ENCODE measurements around the gene SCCPDH. TPM values are rescaled to one million over a fixed set of nuclear protein-coding genes. Genes with fewer than 3 reads are reported as not detected.

Gene SCCPDH, protein sequence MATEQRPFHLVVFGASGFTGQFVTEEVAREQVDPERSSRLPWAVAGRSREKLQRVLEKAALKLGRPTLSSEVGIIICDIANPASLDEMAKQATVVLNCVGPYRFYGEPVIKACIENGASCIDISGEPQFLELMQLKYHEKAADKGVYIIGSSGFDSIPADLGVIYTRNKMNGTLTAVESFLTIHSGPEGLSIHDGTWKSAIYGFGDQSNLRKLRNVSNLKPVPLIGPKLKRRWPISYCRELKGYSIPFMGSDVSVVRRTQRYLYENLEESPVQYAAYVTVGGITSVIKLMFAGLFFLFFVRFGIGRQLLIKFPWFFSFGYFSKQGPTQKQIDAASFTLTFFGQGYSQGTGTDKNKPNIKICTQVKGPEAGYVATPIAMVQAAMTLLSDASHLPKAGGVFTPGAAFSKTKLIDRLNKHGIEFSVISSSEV
- 41.1 TPM for polyA plus RNA-seq (2013, experiment 1 of 4)
- 42.5 TPM for polyA plus RNA-seq (2013, experiment 2 of 4)
- polyA plus RNA-seq (2013, experiment 3 of 4) = 34.2 TPM
- 37.5 TPM for polyA plus RNA-seq (2013, experiment 4 of 4)

DNA sequence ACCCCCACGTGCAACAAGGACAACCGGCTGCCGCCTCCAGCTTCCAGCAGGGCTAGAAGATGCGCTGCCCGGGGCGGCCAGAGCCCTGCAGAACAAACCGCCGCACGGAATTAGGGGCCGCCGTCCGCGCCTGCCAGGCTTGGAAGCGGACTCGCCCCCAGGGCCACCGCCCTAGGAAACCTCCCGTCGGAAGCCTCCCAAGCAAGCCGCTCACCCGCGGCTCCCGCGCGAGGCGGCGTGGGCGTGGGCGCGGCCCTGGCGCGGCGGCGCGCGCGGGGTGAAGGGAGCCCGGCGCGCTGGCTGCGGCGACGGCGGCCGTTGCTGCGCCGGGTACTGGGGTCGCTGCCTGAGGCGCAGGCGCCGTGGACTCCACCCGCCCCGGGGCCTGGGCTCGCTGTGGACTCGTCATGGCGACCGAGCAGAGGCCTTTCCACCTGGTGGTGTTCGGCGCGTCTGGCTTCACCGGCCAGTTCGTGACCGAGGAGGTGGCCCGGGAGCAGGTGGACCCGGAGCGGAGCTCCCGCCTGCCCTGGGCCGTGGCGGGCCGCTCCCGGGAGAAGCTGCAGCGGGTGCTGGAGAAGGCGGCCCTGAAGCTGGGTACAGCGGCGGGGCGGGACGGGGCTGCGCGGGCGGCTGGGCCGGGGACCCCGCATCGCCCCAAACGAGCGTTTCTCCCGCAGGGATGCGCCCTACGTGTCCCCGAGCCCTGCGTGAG, at the start of gene SCCPDH:
Gene SCCPDH (plus strand): TSS at position 394 of the 715 bp plus-strand sequence. CDS start 14 bp downstream, at position 408.
- Histone ChIP-seq H3K27me3 (ENCODE audit: control insufficient read depth, insufficient read depth, low read length, poor library complexity, severe bottlenecking) (peaks cover 6% of the 10 kb centered on the region), H3K9me3 (ENCODE audit: control insufficient read depth, low read length) (no peaks in the 10 kb centered on the region), H3K4me3 (ENCODE audit: insufficient read depth, low read depth, low read length) (peak within 1 kb of the TSS; percentile 84), H3K36me3 (ENCODE audit: control insufficient read depth, insufficient read depth, low read length) (peaks cover 18% of the 10 kb centered on the region), H3K4me1 (ENCODE audit: control insufficient read depth, insufficient read depth, low read length) (no peaks in the 10 kb centered on the region), H3K27ac (ENCODE audit: insufficient read depth, low read depth, low read length, poor library complexity, severe bottlenecking) (no peak within 1 kb of the TSS)
- 0% methylated on average over 89 of the region's 89 CpGs for WGBS, 2 experiments

DNA sequence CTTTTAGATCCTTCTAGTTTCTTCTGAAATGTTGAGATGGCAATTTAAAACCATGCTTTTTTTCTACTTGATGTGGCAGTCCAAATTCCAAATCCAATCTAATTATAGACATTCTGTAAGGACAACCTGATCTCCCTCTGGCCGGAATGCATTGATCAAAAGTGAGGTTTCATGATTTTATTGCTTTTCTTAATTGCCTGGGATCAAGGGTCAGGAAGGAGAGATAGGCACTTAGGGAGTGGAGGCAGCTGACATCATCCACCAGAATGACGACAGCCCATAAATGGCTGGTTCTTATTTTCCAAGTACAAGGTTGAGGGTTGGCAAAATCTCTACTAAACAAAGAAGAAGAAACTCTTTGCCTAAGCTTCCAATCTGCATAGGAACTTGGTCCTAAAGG, 46.4 kb upstream of the SCCPDH start:
- Histone ChIP-seq H3K27ac (ENCODE audit: insufficient read depth, low read depth, low read length, poor library complexity, severe bottlenecking) (no peak overlapping the region), H3K4me1 (ENCODE audit: control insufficient read depth, insufficient read depth, low read length) (no peaks in the 10 kb centered on the region), H3K9me3 (ENCODE audit: control insufficient read depth, low read length) (no peaks in the 10 kb centered on the region), H3K4me3 (ENCODE audit: insufficient read depth, low read depth, low read length) (no peak overlapping the region), H3K27me3 (ENCODE audit: control insufficient read depth, insufficient read depth, low read length, poor library complexity, severe bottlenecking) (no peaks in the 10 kb centered on the region), H3K36me3 (ENCODE audit: control insufficient read depth, insufficient read depth, low read length) (no peaks in the 10 kb centered on the region)
- WGBS, 2 experiments = 87 to 96% methylated on average over 2 of the region's 2 CpGs

DNA sequence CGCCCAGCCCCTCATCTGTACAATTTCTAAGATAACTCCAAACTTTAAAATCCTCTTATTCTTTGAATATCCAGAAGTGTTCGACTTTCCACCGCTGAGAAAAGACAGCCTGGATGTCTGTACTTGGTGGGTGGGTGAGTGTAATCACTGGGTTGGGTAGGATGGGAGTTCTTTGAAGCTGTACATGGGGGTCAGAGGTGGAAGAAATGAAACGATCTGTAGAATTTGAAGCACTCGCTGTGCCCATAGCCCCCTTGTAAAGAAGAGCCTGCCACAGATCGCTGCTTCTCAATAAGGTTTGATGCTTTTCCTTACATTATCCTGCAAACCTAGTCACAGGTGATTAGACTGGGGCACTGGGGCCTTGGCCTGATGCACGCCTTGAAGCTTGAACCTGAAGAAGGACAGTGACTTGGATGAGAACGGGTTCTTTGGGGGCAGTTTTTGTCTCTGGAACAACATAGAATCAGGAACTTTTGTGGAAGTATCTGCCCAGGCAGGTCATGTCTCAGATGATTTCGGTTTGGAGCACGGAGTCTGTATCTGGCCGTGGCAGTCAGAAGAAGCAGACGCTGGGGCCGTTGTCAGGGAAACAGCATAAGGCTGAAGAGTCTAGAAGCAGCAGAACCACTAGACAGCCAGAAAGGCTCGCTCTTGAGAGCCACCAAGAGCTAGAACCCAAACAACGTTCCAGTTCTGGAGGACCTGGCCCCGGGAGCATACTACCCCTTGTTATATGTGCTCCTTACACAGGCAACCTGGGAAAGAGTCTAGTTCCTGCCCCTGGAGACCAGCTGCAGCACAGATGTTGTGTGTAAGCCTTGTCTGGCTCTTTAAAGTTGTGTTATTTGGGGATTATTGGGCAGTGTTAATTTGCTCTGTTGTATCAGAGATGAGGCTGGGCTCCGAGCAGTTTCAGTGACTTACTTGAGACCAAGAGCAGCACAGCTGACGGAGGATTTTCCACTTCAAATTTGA, 45.1 kb upstream of the SCCPDH start:
- no peak overlapping the region for H3K27ac ChIP-seq (ENCODE audit: insufficient read depth, low read depth, low read length, poor library complexity, severe bottlenecking)
- no peaks in the 10 kb centered on the region for H3K27me3 ChIP-seq (ENCODE audit: control insufficient read depth, insufficient read depth, low read length, poor library complexity, severe bottlenecking)
- H3K9me3 ChIP-seq (ENCODE audit: control insufficient read depth, low read length) = no peaks in the 10 kb centered on the region
- H3K4me1 ChIP-seq (ENCODE audit: control insufficient read depth, insufficient read depth, low read length) = no peaks in the 10 kb centered on the region
- H3K4me3 ChIP-seq (ENCODE audit: insufficient read depth, low read depth, low read length) = no peak overlapping the region
- WGBS, 2 experiments = 91 to 94% methylated on average over 18 of the region's 18 CpGs
- no peaks in the 10 kb centered on the region for H3K36me3 ChIP-seq (ENCODE audit: control insufficient read depth, insufficient read depth, low read length)

DNA sequence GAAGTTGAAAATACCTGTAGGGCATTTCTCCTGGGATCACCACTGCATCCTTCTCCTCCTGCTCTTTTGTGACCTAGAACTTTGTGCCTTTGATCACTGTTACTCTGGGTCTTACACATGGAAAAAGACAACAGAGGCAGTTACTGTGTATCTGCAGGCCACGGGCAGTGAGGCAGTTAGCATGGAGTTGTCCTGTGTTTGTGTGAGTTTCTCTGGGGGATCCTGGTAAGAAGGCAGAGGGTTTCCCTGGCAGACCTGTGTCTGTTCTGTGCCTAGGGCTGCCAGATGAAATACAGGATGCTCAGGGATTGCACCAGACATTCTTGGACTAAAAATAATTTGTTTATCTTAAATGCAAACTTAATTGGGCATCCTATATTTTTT, 44.4 kb upstream of the SCCPDH start:
- Histone ChIP-seq H3K4me1 (ENCODE audit: control insufficient read depth, insufficient read depth, low read length) (no peaks in the 10 kb centered on the region), H3K27me3 (ENCODE audit: control insufficient read depth, insufficient read depth, low read length, poor library complexity, severe bottlenecking) (no peaks in the 10 kb centered on the region), H3K9me3 (ENCODE audit: control insufficient read depth, low read length) (no peaks in the 10 kb centered on the region), H3K36me3 (ENCODE audit: control insufficient read depth, insufficient read depth, low read length) (no peaks in the 10 kb centered on the region), H3K4me3 (ENCODE audit: insufficient read depth, low read depth, low read length) (no peak overlapping the region), H3K27ac (ENCODE audit: insufficient read depth, low read depth, low read length, poor library complexity, severe bottlenecking) (no peak overlapping the region)
- 97% methylated on average over 1 of the region's 1 CpG for WGBS, 2 experiments

DNA sequence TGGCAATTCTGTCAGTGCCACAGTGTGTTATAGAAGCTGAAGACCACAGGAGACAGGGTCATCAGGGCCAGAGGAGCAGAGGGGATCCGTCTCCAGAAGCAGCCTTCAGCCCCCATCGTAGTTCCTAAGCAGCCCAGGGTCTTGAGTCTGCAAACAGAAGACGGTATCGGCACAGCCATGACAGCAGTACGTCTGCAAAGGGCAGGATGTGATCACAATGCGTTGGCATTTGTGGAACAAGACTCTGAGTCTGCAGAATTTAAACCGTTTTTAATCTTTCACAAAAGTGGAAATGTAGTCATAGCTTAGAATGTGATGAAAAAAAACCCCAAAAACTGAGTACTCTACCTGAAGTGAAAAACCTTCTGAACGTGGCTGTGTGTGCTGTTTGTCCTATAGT, 44.0 kb upstream of the SCCPDH start:
- no peak overlapping the region for H3K4me3 ChIP-seq (ENCODE audit: insufficient read depth, low read depth, low read length)
- 93 to 94% methylated on average over 8 of the region's 8 CpGs for WGBS, 2 experiments
- H3K4me1 ChIP-seq (ENCODE audit: control insufficient read depth, insufficient read depth, low read length) = no peaks in the 10 kb centered on the region
- no peaks in the 10 kb centered on the region for H3K27me3 ChIP-seq (ENCODE audit: control insufficient read depth, insufficient read depth, low read length, poor library complexity, severe bottlenecking)
- no peaks in the 10 kb centered on the region for H3K9me3 ChIP-seq (ENCODE audit: control insufficient read depth, low read length)
- no peak overlapping the region for H3K27ac ChIP-seq (ENCODE audit: insufficient read depth, low read depth, low read length, poor library complexity, severe bottlenecking)
- no peaks in the 10 kb centered on the region for H3K36me3 ChIP-seq (ENCODE audit: control insufficient read depth, insufficient read depth, low read length)

DNA sequence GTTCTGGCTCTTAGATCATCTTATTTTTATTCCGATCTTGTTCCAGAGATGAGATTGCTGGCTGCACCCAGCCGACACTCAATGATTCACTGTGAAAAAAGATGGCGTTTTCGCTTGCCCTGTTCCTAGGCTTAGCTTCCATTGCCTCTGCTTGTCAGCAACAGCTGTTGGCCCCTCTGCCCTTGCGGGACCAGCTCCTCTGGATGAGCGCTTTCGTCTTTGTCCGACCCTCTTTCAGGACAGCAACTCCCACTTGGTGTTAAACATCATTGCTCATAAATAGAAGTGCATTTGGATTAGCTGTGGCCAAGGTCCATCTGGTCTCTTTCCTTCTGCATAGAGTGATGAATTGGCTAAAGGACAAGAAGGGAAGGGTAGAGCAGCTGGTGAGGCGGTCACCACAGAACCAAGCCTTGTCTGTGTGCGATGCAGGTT, 43.5 kb upstream of the SCCPDH start:
- Histone ChIP-seq H3K4me3 (ENCODE audit: insufficient read depth, low read depth, low read length) (no peak overlapping the region), H3K27ac (ENCODE audit: insufficient read depth, low read depth, low read length, poor library complexity, severe bottlenecking) (no peak overlapping the region), H3K9me3 (ENCODE audit: control insufficient read depth, low read length) (no peaks in the 10 kb centered on the region), H3K36me3 (ENCODE audit: control insufficient read depth, insufficient read depth, low read length) (no peaks in the 10 kb centered on the region), H3K27me3 (ENCODE audit: control insufficient read depth, insufficient read depth, low read length, poor library complexity, severe bottlenecking) (no peaks in the 10 kb centered on the region), H3K4me1 (ENCODE audit: control insufficient read depth, insufficient read depth, low read length) (no peaks in the 10 kb centered on the region)
- WGBS, 2 experiments = 92 to 93% methylated on average over 10 of the region's 10 CpGs

DNA sequence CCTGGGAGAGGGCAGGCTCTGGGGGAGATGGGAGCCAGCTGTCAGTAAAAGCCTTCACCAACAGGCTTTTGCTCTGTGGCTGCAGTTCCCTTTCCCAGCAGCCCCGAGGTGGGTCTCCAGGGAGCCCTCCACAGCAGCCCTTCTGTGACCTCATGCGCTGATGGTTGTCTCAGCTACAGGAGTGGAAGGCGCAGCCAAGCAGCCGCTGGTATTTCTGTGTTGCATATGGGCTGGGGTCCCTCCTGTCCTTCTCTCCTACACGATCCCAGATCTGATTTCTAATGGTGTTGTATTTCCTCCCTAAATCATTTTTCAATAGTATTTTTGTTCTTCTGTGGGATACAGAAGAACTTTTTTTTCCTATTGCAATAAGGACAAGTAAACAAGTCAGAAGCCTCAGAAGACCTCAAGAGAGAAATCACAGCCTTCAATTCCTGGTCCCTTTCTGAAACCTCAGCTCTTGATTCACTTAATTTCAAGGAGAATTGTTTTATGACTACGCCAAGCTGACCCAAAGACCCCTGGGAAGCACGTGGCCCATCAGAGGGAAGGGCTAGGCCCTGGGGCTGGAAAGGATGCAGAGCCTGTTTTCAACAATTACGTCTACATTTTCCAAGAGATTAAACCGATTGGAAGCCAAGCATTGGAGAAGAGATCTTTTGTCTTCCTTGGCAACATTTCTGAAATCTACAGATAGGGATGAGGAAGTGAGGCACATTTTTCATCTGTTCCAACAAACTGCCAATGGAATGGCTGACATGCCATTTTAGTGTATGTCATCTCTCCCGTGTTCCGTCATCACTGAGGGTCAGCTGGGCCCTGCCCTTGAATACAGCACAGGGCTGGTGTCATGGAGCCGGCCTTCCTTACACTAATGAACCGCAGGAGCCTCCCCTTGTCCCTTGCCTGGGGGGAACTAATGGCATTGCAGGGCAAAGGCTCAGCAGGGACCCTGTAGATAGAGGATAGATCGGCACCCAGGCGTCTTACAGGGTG, 42.0 kb upstream of the SCCPDH start:
- no peak overlapping the region for H3K4me3 ChIP-seq (ENCODE audit: insufficient read depth, low read depth, low read length)
- WGBS, 2 experiments = 92 to 93% methylated on average over 14 to 15 of the region's 15 CpGs
- no peaks in the 10 kb centered on the region for H3K27me3 ChIP-seq (ENCODE audit: control insufficient read depth, insufficient read depth, low read length, poor library complexity, severe bottlenecking)
- no peaks in the 10 kb centered on the region for H3K4me1 ChIP-seq (ENCODE audit: control insufficient read depth, insufficient read depth, low read length)
- no peak overlapping the region for H3K27ac ChIP-seq (ENCODE audit: insufficient read depth, low read depth, low read length, poor library complexity, severe bottlenecking)
- H3K36me3 ChIP-seq (ENCODE audit: control insufficient read depth, insufficient read depth, low read length) = no peaks in the 10 kb centered on the region
- H3K9me3 ChIP-seq (ENCODE audit: control insufficient read depth, low read length) = no peaks in the 10 kb centered on the region

DNA sequence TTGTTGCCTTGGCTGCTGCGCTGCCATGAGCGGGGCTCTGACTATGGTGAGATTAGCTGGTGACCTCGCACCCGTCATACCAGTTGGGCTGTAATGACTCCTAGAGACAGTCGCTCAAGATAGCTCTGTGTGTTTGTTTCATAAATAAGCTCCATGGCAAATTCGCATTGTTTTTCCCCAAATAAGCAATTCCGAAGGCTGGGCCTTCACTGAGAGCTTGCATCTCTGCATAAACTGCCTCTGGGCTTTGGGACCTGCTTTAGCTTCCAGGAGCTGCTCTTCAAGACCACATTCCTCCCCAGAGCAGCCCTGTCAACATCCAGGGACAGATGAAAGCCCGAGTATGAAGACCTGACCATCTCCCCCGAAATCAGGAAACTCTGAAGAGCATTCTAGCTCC, 40.7 kb upstream of the SCCPDH start:
- H3K4me1 ChIP-seq (ENCODE audit: control insufficient read depth, insufficient read depth, low read length) = no peaks in the 10 kb centered on the region
- no peaks in the 10 kb centered on the region for H3K9me3 ChIP-seq (ENCODE audit: control insufficient read depth, low read length)
- 91 to 95% methylated on average over 9 of the region's 9 CpGs for WGBS, 2 experiments
- H3K27ac ChIP-seq (ENCODE audit: insufficient read depth, low read depth, low read length, poor library complexity, severe bottlenecking) = no peak overlapping the region
- H3K27me3 ChIP-seq (ENCODE audit: control insufficient read depth, insufficient read depth, low read length, poor library complexity, severe bottlenecking) = no peaks in the 10 kb centered on the region
- no peaks in the 10 kb centered on the region for H3K36me3 ChIP-seq (ENCODE audit: control insufficient read depth, insufficient read depth, low read length)
- H3K4me3 ChIP-seq (ENCODE audit: insufficient read depth, low read depth, low read length) = no peak overlapping the region

DNA sequence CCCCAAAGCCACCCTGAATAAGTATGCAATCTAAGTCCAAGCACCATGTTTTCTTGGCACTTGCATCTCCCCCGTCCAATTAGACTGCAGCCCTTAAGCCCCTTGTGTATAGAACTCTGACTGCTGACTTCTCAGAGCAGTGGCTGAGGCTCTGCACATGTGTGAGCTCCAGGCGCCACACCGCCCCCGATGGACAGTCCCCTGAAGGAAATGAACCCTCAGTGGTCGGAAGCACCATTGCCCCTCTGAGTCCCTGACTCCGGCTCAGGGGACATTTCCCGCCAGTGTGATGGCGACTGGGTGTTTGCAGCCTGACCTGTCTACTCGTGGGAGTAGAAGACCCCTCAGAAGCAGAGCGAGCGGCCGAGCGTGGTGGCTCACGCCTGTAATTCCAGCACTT, 37.2 kb upstream of the SCCPDH start:
- Histone ChIP-seq H3K36me3 (ENCODE audit: control insufficient read depth, insufficient read depth, low read length) (no peaks in the 10 kb centered on the region), H3K4me3 (ENCODE audit: insufficient read depth, low read depth, low read length) (no peak overlapping the region), H3K4me1 (ENCODE audit: control insufficient read depth, insufficient read depth, low read length) (no peaks in the 10 kb centered on the region), H3K9me3 (ENCODE audit: control insufficient read depth, low read length) (no peaks in the 10 kb centered on the region), H3K27ac (ENCODE audit: insufficient read depth, low read depth, low read length, poor library complexity, severe bottlenecking) (no peak overlapping the region), H3K27me3 (ENCODE audit: control insufficient read depth, insufficient read depth, low read length, poor library complexity, severe bottlenecking) (no peaks in the 10 kb centered on the region)
- 85 to 86% methylated on average over 14 of the region's 14 CpGs for WGBS, 2 experiments
